Trophoblast cell (in vitro differentiated cells and primary cell): ENCODE measurements around the gene RAD23B.

ENCODE experiments used
- DNase-seq, 2 donors: peaks; one replicate each; pipeline ENCODE4 v3.0.0-alpha.2; 2016
- H2AFZ ChIP-seq: 2 replicates; pipeline ENCODE4 v1.6.1; 2013; ENCODE audit warnings: low read length, moderate library complexity, mild to moderate bottlenecking; ENCODE audit not compliant: insufficient read depth, poor library complexity
- H2AK5ac ChIP-seq: 2 replicates; pipeline ENCODE4 v1.6.1; 2013; ENCODE audit warnings: mild to moderate bottlenecking, low read length
- H2BK120ac ChIP-seq: 2 replicates; pipeline ENCODE4 v1.6.1; 2013; ENCODE audit warnings: low read length, mild to moderate bottlenecking, moderate library complexity; ENCODE audit not compliant: insufficient read depth, poor library complexity
- H2BK12ac ChIP-seq: 2 replicates; pipeline ENCODE4 v1.6.1; 2013; ENCODE audit warnings: mild to moderate bottlenecking, low read length, moderate library complexity
- H2BK5ac ChIP-seq: 2 replicates; pipeline ENCODE4 v1.6.1; 2013; ENCODE audit warnings: low read length, low read depth, moderate library complexity, mild to moderate bottlenecking; ENCODE audit not compliant: poor library complexity
- H3K14ac ChIP-seq: 2 replicates; pipeline ENCODE4 v1.6.1; 2013; ENCODE audit warnings: mild to moderate bottlenecking, low read length
- H3K18ac ChIP-seq: 2 replicates; pipeline ENCODE4 v1.6.1; 2013; ENCODE audit warnings: mild to moderate bottlenecking, low read length
- H3K23ac ChIP-seq: 2 replicates; pipeline ENCODE4 v1.6.1; 2013; ENCODE audit warnings: low read length
- H3K27ac ChIP-seq: 2 replicates; pipeline ENCODE4 v1.5.1; 2013; ENCODE audit warnings: low read depth, mild to moderate bottlenecking, inconsistent platforms, low read length, moderate library complexity
- H3K27me3 ChIP-seq: 2 replicates; pipeline ENCODE4 v1.6.1; 2013; ENCODE audit warnings: inconsistent platforms, mild to moderate bottlenecking, low read length, moderate library complexity; ENCODE audit not compliant: insufficient read depth
- H3K36me3 ChIP-seq, 2 experiments: 1 replicate in 1 of 2; 2 replicates in 1 of 2; pipeline ENCODE4 v1.6.1; 2013; ENCODE audit warnings: low read length in 2 of 2, mild to moderate bottlenecking in 2 of 2, moderate library complexity in 1 of 2; ENCODE audit not compliant: insufficient read depth in 2 of 2, control insufficient read depth in 1 of 2
- H3K4ac ChIP-seq: 2 replicates; pipeline ENCODE4 v1.6.1; 2013; ENCODE audit warnings: low read depth, mild to moderate bottlenecking, low read length, moderate library complexity
- H3K4me1 ChIP-seq, 2 experiments: 1 replicate in 1 of 2; 2 replicates in 1 of 2; pipeline ENCODE4 v1.6.1; 2013; ENCODE audit warnings: low read length in 2 of 2, mild to moderate bottlenecking in 2 of 2, moderate library complexity in 1 of 2; ENCODE audit not compliant: insufficient read depth in 2 of 2, control insufficient read depth in 1 of 2
- H3K4me2 ChIP-seq: 2 replicates; pipeline ENCODE4 v1.6.1; 2013; ENCODE audit warnings: inconsistent platforms, mild to moderate bottlenecking, low read length, moderate library complexity
- H3K4me3 ChIP-seq: 2 replicates; pipeline ENCODE4 v1.5.1; 2013; ENCODE audit warnings: mild to moderate bottlenecking, low read depth, low read length, inconsistent platforms
- H3K79me1 ChIP-seq: one replicate; pipeline ENCODE4 v1.6.1; 2013; ENCODE audit warnings: low read length
- H3K79me2 ChIP-seq: 2 replicates; pipeline ENCODE4 v1.6.1; 2013; ENCODE audit warnings: low read length, mild to moderate bottlenecking; ENCODE audit not compliant: control insufficient read depth, insufficient read depth, poor library complexity
- H3K9ac ChIP-seq: 2 replicates; pipeline ENCODE4 v1.6.1; 2013; ENCODE audit warnings: mild to moderate bottlenecking, low read length
- H3K9me3 ChIP-seq: 2 replicates; pipeline ENCODE4 v1.6.1; 2013; ENCODE audit warnings: low read depth, mild to moderate bottlenecking, control low read depth, inconsistent platforms, low read length; ENCODE audit not compliant: insufficient read depth
- H4K12ac ChIP-seq: 2 replicates; pipeline ENCODE4 v1.6.1; 2013; ENCODE audit warnings: low read depth, mild to moderate bottlenecking, low read length, moderate library complexity
- H4K8ac ChIP-seq: 2 replicates; pipeline ENCODE4 v1.6.1; 2013; ENCODE audit warnings: low read depth, mild to moderate bottlenecking, low read length, moderate library complexity
- H4K91ac ChIP-seq: one replicate; pipeline ENCODE4 v1.6.1; 2013; ENCODE audit warnings: low read depth, mild to moderate bottlenecking, low read length, moderate library complexity
- WGBS: extraction: QIAGEN DNeasy Blood & Tissue Kit; methylation state at CpG from one replicate; pipeline ENCODE4 v1.1.7; 2013; ENCODE audit warnings: missing lambda C conversion rate; ENCODE audit not compliant: insufficient read length, insufficient coverage; ENCODE audit errors: extremely low coverage; 5-methylcytosine and 5-hydroxymethylcytosine counted together

The RAD23B gene

DNA sequence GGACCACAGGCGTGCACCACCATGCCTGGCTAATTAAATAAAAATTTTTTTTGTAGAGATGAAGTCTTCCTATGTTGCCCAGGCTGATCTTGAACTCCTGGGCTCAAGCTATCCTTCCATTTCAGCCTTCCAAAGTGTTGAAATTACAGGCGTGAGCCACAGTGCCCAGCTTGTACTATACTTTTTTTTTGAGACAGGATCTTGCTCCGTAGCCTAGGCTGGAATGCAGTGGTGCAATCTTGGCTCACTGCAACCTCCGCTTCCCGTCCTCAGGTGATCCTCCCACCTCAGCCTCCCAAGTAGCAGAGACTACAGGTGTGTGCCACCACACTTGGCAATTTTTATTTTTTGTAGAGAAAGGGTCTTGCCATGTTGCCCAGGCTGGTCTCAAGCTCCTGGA, 5.3 kb upstream of the RAD23B start:
- Histone ChIP-seq H4K12ac (no peak overlapping the region), H2BK12ac (peak overlapping the region; percentile 5), H3K4ac (no peak overlapping the region), H3K23ac (no peak overlapping the region), H3K14ac (no peak overlapping the region), H3K27me3 (no peaks in the 10 kb centered on the region), H3K79me2 (peaks cover 5% of the 10 kb centered on the region), H3K36me3 (no peaks in the 10 kb centered on the region), H3K4me3 (no peak overlapping the region), H3K9ac (no peak overlapping the region), H3K4me2 (no peak overlapping the region), H4K91ac (peak overlapping the region; percentile 43), H3K27ac (no peak overlapping the region), H4K8ac (no peak overlapping the region), H3K4me1 (peaks cover 8 to 26% of the 10 kb centered on the region in 2 experiments), H3K79me1 (peaks cover 28% of the 10 kb centered on the region), H3K18ac (no peak overlapping the region), H2BK5ac (peak overlapping the region; percentile 28), H2AFZ (no peak overlapping the region), H2BK120ac (peak overlapping the region; percentile 4), H3K9me3 (no peaks in the 10 kb centered on the region), H2AK5ac (no peak overlapping the region)
- WGBS: no CpG with 5 or more reads among the region's 5 CpGs
- peak; percentile 74 to 76 for DNase-seq

DNA sequence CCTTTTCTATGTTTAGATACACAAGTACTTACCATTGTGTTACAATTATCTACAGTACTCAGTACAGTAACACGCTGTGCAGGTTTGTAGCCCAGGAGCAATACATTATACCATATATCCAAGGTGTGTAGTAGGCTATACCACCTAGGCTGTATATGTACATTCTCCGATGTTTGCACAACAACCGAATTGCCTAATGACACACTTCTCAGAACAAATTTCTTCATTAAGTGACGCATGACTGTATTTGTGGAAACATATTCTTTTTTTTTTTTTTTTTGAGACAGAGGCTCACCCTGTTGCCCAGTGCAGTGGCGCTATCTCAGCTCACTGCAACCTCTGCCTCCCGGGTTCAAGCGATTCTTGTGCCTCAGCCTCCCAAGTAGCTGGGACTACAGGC, 4.0 kb upstream of the RAD23B start:
- no peaks in the 10 kb centered on the region for H3K27me3 ChIP-seq
- no peaks in the 10 kb centered on the region for H3K36me3 ChIP-seq
- H3K79me1 ChIP-seq: peaks cover 34% of the 10 kb centered on the region
- H2AFZ ChIP-seq: no peak overlapping the region
- H3K18ac ChIP-seq: no peak overlapping the region
- no peak overlapping the region for H2BK5ac ChIP-seq
- no peak overlapping the region for H3K9ac ChIP-seq
- H4K12ac ChIP-seq: no peak overlapping the region
- no peak overlapping the region for H3K14ac ChIP-seq
- H3K9me3 ChIP-seq: no peaks in the 10 kb centered on the region
- no peak overlapping the region for H3K4me3 ChIP-seq
- H2BK12ac ChIP-seq: no peak overlapping the region
- H3K4me2 ChIP-seq: no peak overlapping the region
- H3K4me1 ChIP-seq: peaks cover 8 to 22% of the 10 kb centered on the region in 2 experiments
- no CpG with 5 or more reads among the region's 7 CpGs for WGBS
- H3K27ac ChIP-seq: no peak overlapping the region
- H3K23ac ChIP-seq: no peak overlapping the region
- H4K8ac ChIP-seq: no peak overlapping the region
- H4K91ac ChIP-seq: no peak overlapping the region
- no peak overlapping the region for H2AK5ac ChIP-seq
- no peak overlapping the region for H3K4ac ChIP-seq
- H2BK120ac ChIP-seq: no peak overlapping the region
- peak; percentile 46 to 82 for DNase-seq
- H3K79me2 ChIP-seq: peaks cover 13% of the 10 kb centered on the region

DNA sequence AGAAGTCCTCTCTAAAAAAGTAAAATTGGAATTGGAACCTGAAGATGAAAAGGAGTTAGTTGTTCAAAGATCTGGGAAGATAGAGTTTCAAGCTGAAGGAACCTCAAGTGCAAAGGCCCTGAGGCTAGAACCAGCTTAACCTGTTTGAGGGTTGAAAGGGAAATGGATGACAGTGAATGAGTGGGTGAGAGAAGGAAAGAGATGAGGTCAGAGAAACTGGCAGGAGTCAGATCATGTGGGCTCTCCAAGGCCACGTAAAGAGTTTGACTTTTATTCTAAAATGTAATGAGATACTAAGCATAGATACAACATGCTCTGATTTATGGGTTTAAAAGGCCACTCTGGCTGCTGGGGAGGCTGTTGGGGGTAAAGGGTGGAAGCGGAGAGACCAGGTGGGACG, 2.5 kb upstream of the RAD23B start:
- peak overlapping the region; percentile 92 for H2BK120ac ChIP-seq
- no peaks in the 10 kb centered on the region for H3K27me3 ChIP-seq
- H2BK12ac ChIP-seq: peak overlapping the region; percentile 85
- peak overlapping the region; percentile 78 for H2BK5ac ChIP-seq
- H3K4me1 ChIP-seq: peaks cover 5 to 16% of the 10 kb centered on the region in 2 experiments
- no peak overlapping the region for H2AFZ ChIP-seq
- no peak overlapping the region for H4K12ac ChIP-seq
- H3K23ac ChIP-seq: no peak overlapping the region
- H4K8ac ChIP-seq: peak overlapping the region; percentile 33
- H3K18ac ChIP-seq: peak overlapping the region; percentile 87
- H3K4ac ChIP-seq: peak overlapping the region; percentile 82
- peak overlapping the region; percentile 86 for H3K27ac ChIP-seq
- peaks cover 27% of the 10 kb centered on the region for H3K79me1 ChIP-seq
- H3K36me3 ChIP-seq: no peaks in the 10 kb centered on the region
- no peak overlapping the region for H3K4me2 ChIP-seq
- no peak overlapping the region for H2AK5ac ChIP-seq
- no peak overlapping the region for H3K14ac ChIP-seq
- H3K9me3 ChIP-seq: no peaks in the 10 kb centered on the region
- peaks cover 14% of the 10 kb centered on the region for H3K79me2 ChIP-seq
- peak; percentile 95 to 99 for DNase-seq
- no peak overlapping the region for H3K4me3 ChIP-seq
- peak overlapping the region; percentile 94 for H4K91ac ChIP-seq
- H3K9ac ChIP-seq: no peak overlapping the region
- no CpG with 5 or more reads among the region's 3 CpGs for WGBS

DNA sequence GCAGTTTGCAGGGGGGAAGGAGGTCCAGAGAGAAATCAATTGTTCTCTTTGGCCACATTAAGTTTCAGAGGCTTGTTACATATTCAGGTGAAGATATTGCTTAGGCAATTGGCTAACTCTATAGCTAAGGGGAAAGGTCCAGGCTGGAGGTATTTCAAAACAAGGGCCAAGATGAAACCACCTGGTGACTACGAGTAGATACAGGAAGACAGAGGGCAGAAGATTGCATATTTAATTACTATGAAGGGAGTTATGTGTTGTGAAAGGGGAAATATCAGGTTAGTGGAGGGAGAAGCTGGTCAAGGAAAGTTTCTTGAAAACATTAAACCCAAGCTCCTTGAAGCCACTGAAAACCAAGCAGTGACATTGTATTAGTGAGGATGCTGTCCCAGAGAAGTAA, 1.9 kb upstream of the RAD23B start:
- peaks cover 26% of the 10 kb centered on the region for H3K79me1 ChIP-seq
- H2BK5ac ChIP-seq: peak overlapping the region; percentile 78
- H3K27me3 ChIP-seq: no peaks in the 10 kb centered on the region
- H3K4ac ChIP-seq: peak overlapping the region; percentile 82
- no peak overlapping the region for H2AFZ ChIP-seq
- H2BK120ac ChIP-seq: peak overlapping the region; percentile 92
- WGBS: no CpG with 5 or more reads among the region's 1 CpG
- H3K4me3 ChIP-seq: no peak overlapping the region
- H3K9me3 ChIP-seq: no peaks in the 10 kb centered on the region
- no peaks in the 10 kb centered on the region for H3K36me3 ChIP-seq
- no peak overlapping the region for H4K12ac ChIP-seq
- H4K91ac ChIP-seq: peak overlapping the region; percentile 94
- H3K79me2 ChIP-seq: peaks cover 15% of the 10 kb centered on the region
- H3K14ac ChIP-seq: peak overlapping the region; percentile 13
- H3K27ac ChIP-seq: peak overlapping the region; percentile 86
- H2AK5ac ChIP-seq: no peak overlapping the region
- H3K4me1 ChIP-seq: peaks cover 5 to 16% of the 10 kb centered on the region in 2 experiments
- DNase-seq: peak in 1 of 2 donors; percentile 48
- H3K23ac ChIP-seq: no peak overlapping the region
- no peak overlapping the region for H3K9ac ChIP-seq
- H4K8ac ChIP-seq: no peak overlapping the region
- no peak overlapping the region for H3K18ac ChIP-seq
- peak overlapping the region; percentile 85 for H2BK12ac ChIP-seq
- H3K4me2 ChIP-seq: no peak overlapping the region
